ENCODE measurements around the gene CIT. TPM values are rescaled to one million over a fixed set of nuclear protein-coding genes. Genes with fewer than 3 reads are reported as not detected.
A peak's percentile ranks its signal among the peaks of the same experiment; 100 is the strongest.
"Not testable (repeated sequence)": the region's sequence is repeated elsewhere in the genome, so short reads cannot be mapped to it uniquely, and the experiment has no call there.

CIT gene
- total RNA-seq, 1 donor from 2014 or later: 1.8 TPM

GRCh38 chr12:119740830-119741229 lies 136.3 kb downstream of the CIT start:
- no peak for DNase-seq (ENCODE audit: low read depth in 2 of 2)

DNA sequence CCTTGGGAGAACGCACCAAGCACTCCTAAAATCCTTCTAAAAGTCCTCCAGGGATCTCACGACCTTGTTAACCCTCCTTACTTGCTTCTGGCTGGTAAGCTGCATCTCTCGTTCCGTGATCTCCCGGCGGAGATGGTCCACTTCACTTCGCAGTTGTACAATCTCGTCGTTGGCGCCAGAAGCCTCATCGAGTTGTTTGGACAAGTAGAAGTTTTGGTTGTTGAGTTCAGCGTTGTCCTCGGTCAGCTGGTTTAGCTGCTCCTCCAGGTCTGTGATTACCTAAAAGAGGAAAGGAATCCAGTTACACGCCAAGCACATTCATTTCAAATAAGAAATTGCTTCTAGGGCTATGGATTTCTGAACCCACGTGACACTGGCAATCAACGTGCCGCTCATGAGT lies 142.0 kb downstream of the CIT start:
- DNase-seq (ENCODE audit: low read depth in 2 of 2): no peak

GRCh38 chr12:119730381-119730780 lies 146.7 kb downstream of the CIT start:
- no peak for DNase-seq (ENCODE audit: low read depth in 2 of 2)

- DNase-seq (ENCODE audit: low read depth in 2 of 2): no peak
These were observed 147.2 kb downstream of the CIT start for GRCh38 chr12:119729871-119730270.

DNA sequence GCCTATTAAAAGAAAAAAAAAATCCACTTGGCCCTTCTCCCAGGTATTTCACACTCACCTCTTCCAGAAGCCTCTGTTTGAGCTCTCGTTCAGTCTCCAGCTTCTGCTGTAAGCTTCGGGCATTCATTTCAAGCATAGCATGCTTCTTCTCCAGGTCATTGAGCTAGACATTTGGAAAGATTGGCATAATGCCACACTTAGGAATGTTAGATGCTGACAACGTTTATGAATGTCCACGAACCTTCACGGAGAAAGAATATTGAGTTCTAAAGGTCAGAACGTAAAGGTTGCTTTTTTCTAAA lies 148.7 kb downstream of the CIT start:
- no peak for DNase-seq (ENCODE audit: low read depth in 2 of 2)

DNA sequence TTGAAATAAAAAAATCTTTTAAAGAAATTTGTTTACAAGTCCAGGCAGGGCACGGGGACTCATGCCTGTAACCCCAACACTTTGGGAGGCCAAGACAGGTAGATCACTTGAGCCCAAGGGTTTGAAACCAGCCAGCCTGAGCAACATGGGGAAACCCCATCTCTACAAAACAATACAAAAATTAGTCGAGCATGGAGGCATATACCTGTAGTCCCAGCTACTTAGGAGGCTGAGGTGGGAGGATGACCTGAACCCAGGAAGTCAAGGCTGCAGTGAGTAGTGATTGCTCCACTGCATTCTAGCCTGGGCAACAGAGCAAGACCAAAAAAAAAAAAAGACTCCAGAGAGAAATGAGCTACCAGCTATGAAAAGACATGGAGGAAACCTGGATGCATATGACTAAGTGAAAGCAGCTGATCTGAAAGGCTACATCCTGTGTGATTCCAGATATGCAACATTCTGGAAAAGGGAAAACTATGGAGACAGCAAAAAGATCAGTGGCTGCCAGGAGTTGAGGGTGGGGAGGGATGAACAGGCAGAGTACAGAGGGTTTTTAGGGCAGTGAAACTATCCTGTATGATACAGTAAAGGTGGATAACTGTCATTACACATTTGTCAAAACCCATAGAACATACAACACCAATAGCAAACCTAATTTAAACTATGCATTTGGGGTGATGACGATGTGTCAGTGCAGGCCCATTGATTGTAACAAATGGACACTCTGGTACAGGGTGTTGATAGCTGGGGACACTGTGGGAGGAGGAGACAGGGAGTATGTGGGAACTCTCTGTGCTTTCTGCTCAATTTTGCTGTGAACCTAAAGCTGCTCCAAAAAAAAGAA lies 149.3 kb downstream of the CIT start:
- DNase-seq (ENCODE audit: low read depth in 2 of 2): peak; percentile 47 to 66

- DNase-seq (ENCODE audit: low read depth in 2 of 2): no peak
These were observed 151.6 kb downstream of the CIT start for GRCh38 chr12:119725523-119725922.

DNA sequence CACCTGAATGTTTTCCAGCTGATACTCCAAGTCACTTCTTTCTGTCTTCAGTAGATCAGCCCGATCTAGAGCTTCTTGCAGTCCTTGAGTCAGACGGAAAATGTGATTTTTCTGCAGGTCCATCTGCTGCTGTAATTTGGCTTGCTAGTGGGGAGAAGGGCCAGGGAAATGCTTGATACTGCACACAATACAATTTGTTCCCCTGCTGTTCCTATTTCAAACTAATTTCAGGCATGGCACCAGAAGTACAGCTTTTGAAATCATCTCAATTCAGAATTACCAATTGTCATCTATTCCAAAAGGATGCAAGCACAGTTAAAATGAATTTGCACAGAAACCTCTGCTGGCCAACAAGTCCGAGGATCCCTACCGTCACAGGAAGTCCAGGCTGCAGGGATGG lies 155.8 kb downstream of the CIT start:
- no peak for DNase-seq (ENCODE audit: low read depth in 2 of 2)

GRCh38 chr12:119720349-119720748 lies 156.8 kb downstream of the CIT start:
- DNase-seq (ENCODE audit: low read depth in 2 of 2): no peak

- DNase-seq (ENCODE audit: low read depth in 2 of 2): no peak
These were observed 159.0 kb downstream of the CIT start for GRCh38 chr12:119718141-119718540.

GRCh38 chr12:119715268-119715620 lies 161.9 kb downstream of the CIT start:
- peak in 1 of 2 donors; percentile 63 for DNase-seq (ENCODE audit: low read depth in 2 of 2)

- no peak for DNase-seq (ENCODE audit: low read depth in 2 of 2)
These were observed 162.4 kb downstream of the CIT start for GRCh38 chr12:119714614-119715267.

- no peak for DNase-seq (ENCODE audit: low read depth in 2 of 2)
These were observed 163.5 kb downstream of the CIT start for GRCh38 chr12:119713551-119714031.

GRCh38 chr12:119712721-119713120 lies 164.4 kb downstream of the CIT start:
- no peak for DNase-seq (ENCODE audit: low read depth in 2 of 2)

DNA sequence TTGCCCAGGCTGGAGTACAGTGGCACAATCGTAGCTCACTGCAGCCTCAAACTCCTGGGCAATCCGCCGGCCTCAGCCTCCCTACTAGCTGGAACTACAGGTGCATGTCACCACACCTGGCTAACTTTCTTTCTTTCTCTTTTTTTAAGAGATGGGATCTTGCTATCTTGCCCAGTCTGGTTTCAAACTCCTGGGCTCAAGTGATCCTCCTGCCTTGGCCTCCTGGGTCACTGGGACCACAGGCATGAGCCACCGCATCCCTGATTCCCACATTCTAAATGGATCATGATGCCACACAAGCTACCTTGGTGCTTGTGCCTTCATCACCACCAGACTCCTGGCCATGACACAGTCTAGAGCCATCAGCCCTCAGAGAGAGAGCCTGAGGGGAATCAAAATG lies 165.4 kb downstream of the CIT start:
- DNase-seq (ENCODE audit: low read depth in 2 of 2): no peak

GRCh38 chr12:119710965-119711551 lies 166.1 kb downstream of the CIT start:
- DNase-seq (ENCODE audit: low read depth in 2 of 2): no peak

GRCh38 chr12:119710374-119710964 lies 166.7 kb downstream of the CIT start:
- no peak for DNase-seq (ENCODE audit: low read depth in 2 of 2)

- DNase-seq (ENCODE audit: low read depth in 2 of 2): not testable (repeated sequence)
These were observed 170.7 kb downstream of the CIT start for GRCh38 chr12:119706427-119706826.

- DNase-seq (ENCODE audit: low read depth in 2 of 2): no peak
These were observed 171.9 kb downstream of the CIT start for GRCh38 chr12:119705182-119705581.

DNA sequence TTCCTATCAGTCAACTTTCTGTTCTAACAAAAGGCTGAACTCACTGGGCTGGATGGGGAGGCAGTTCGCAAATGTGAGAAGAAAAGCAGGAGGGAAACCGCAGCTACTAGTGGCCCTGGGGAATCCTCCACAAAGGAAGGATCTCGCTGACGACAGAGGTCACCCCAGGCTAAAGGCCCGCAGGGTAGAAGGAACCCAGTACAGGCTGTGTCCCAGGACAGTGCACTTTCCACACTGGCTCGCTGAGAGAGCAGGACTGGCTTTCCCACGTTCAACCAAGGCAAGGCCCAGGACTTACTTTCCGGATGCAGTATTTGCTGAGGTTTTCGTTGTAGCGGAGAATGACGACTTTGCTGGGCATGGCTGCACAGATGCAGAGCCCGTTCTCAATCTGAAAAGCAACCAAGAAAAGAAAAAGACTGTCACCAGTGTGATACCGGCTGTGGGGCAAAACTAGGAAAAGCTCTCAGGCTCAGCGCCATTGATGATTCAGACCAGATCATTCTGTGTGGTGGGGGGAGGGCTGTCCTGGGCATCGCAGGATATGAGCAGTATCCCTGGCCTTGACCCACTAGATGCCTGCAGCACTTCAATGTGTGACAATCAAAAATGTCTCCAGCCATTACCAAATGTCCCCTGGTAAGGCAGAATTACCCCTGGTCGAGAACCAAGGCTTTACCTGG lies 172.9 kb downstream of the CIT start:
- DNase-seq (ENCODE audit: low read depth in 2 of 2): peak; percentile 64 to 78

DNA sequence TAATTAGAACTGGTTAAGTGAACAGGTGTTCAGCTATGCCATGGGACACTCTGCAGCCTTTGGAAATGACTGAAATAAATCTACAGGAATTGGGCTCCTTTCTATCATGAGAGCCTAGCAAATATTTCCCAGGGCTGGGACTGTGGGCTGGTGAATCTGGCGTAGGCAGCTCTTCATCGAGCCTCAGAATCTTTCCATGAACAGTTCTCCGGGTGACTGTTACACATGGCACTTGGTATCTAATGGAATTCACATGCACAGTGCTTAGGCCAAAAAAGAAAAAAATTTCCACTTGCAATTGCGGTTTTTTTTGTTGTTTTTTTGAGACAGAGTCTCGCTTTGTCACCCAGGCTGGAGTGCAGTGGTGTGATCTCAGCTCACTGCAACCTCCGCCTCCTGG lies 177.0 kb downstream of the CIT start:
- DNase-seq (ENCODE audit: low read depth in 2 of 2): peak in 1 of 2 donors; percentile 27

Measured in lung microvascular endothelial cell (primary cell).